Karpas-422 (cell line): Measurements from ENCODE around the gene SLC24A3. TPM values are rescaled to one million over a fixed set of nuclear protein-coding genes. Genes with fewer than 3 reads are reported as not detected.

ENCODE experiments used
- DNase-seq: peaks from one replicate; pipeline ENCODE4 v3.0.0-alpha.2; 2015
- H2AFZ ChIP-seq: fragments of 200-600 bp; sonication (generic); 2 replicates; pipeline ENCODE4 v1.6.1; 2014; ENCODE audit warnings: antibody characterized with exemption, low read length, mixed read lengths
- H3K27ac ChIP-seq: fragments of 200-600 bp; sonication (generic); 2 replicates; pipeline ENCODE4 v1.5.1; 2014; ENCODE audit warnings: mild to moderate bottlenecking, low read length, moderate library complexity
- H3K27me3 ChIP-seq: fragments of 200-600 bp; sonication (generic); 2 replicates; pipeline ENCODE4 v1.6.1; 2014; ENCODE audit warnings: low read length, mixed read lengths
- H3K36me3 ChIP-seq: fragments of 200-600 bp; sonication (generic); 2 replicates; pipeline ENCODE4 v1.6.1; 2014; ENCODE audit warnings: low read length, mixed read lengths; ENCODE audit not compliant: insufficient read depth
- H3K4me1 ChIP-seq: fragments of 200-600 bp; sonication (generic); 2 replicates; pipeline ENCODE4 v1.6.1; 2014; ENCODE audit warnings: mild to moderate bottlenecking, low read length, mixed read lengths
- H3K4me2 ChIP-seq: fragments of 200-600 bp; sonication (generic); 2 replicates; pipeline ENCODE4 v1.6.1; 2014; ENCODE audit warnings: low read length, low read depth, mild to moderate bottlenecking; ENCODE audit not compliant: poor library complexity, severe bottlenecking
- H3K4me3 ChIP-seq: fragments of 200-600 bp; sonication (generic); 2 replicates; pipeline ENCODE4 v1.5.1; 2014; ENCODE audit warnings: mild to moderate bottlenecking, antibody characterized with exemption, low read length, mixed read lengths
- H3K79me2 ChIP-seq: fragments of 200-600 bp; sonication (generic); 2 replicates; pipeline ENCODE4 v1.6.1; 2014; ENCODE audit warnings: mild to moderate bottlenecking, low read length, mixed read lengths
- H3K9ac ChIP-seq: fragments of 200-600 bp; sonication (generic); 2 replicates; pipeline ENCODE4 v1.6.0; 2014; ENCODE audit warnings: low read length
- H3K9me2 ChIP-seq: fragments of 200-600 bp; sonication (generic), shearing (Covaris generic); replicated peaks from 2 replicates; pipeline ENCODE4 v1.6.0; 2014; ENCODE audit warnings: mild to moderate bottlenecking, low read length, moderate library complexity; ENCODE audit not compliant: insufficient read depth
- H3K9me3 ChIP-seq: fragments of 300-700, 200-600 bp; sonication (generic); 2 replicates; pipeline ENCODE4 v1.6.1; 2014; ENCODE audit warnings: low read length, mixed read lengths
- H4K20me1 ChIP-seq: fragments of 200-600 bp; sonication (generic); 2 replicates; pipeline ENCODE4 v1.6.1; 2014; ENCODE audit warnings: mild to moderate bottlenecking, antibody characterized with exemption, low read length, low read depth; ENCODE audit not compliant: insufficient read depth
- total RNA-seq: library from RNA; depleted of rRNA; stranded (reverse); fragments of >200 nt; shearing (Covaris generic); gene quantifications from 2 replicates; pipeline ENCODE4 v1.2.3, GENCODE V29; 2014; ENCODE audit warnings: low replicate concordance; rRNA removed

Gene SLC24A3
- not detected in 2 replicates for total RNA-seq

DNA sequence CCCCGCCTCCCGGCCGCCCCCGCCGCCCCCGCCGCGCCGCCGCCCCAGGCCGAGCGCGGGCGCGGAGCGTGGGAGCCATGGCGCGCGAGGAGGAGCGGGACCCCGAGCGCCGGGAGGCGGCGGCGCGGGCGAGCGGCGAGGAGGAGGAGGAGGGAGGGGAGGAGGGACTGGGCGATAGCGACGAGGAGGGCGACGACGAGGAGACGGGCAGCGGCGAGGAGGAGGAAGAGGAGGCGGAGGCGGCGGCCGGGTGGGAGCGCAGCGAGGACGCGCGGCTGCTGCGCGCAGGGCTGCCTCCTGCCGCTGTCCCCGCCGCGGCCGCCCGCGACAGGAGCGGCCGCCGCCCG is at the start of gene SLC24A3:
Gene SLC24A3 (plus strand): TSS at position 174 of the 347 bp plus-strand sequence.
- Histone ChIP-seq H3K36me3 (no peaks in the 10 kb centered on the region), H2AFZ (no peak within 1 kb of the TSS), H3K9ac (no peak within 1 kb of the TSS), H3K27ac (no peak within 1 kb of the TSS), H3K79me2 (no peaks in the 10 kb centered on the region), H3K4me1 (peaks cover 7% of the 10 kb centered on the region; the same call in 1 of the 2 replicates), H4K20me1 (peaks cover 4% of the 10 kb centered on the region; the same call in 1 of the 2 replicates), H3K4me3 (no peak within 1 kb of the TSS), H3K27me3 (no peaks in the 10 kb centered on the region), H3K4me2 (no peak within 1 kb of the TSS), H3K9me3 (no peaks in the 10 kb centered on the region), H3K9me2 (no peaks in the 10 kb centered on the region)
- DNase-seq: no peak

DNA sequence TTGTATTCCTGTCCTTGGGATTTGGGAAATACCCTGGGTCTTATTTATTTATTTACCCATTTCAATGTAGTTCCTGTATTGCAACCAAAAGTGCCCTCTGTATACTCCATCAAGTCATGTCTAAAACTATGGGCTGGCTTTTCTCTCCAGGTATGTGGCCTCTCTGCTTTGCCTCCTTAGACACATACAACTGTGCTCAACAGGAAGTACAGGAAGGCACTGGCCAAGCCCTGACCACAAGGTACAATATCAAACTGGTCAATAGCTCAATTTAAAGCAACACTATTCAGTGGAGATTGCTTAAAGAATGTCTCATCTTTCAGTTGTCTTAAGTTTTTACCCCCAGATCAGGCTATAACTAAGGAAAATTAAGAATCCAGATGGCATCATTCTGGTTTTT is 42.3 kb upstream of the SLC24A3 start:
- no peaks in the 10 kb centered on the region for H3K27me3 ChIP-seq
- H4K20me1 ChIP-seq: no peaks in the 10 kb centered on the region
- H3K4me1 ChIP-seq: no peaks in the 10 kb centered on the region
- DNase-seq: no peak
- no peak overlapping the region for H2AFZ ChIP-seq
- no peak overlapping the region for H3K9ac ChIP-seq
- no peaks in the 10 kb centered on the region for H3K36me3 ChIP-seq
- no peak overlapping the region for H3K4me2 ChIP-seq
- H3K9me2 ChIP-seq: no peaks in the 10 kb centered on the region
- no peak overlapping the region for H3K4me3 ChIP-seq
- no peaks in the 10 kb centered on the region for H3K9me3 ChIP-seq
- no peak overlapping the region for H3K27ac ChIP-seq
- no peaks in the 10 kb centered on the region for H3K79me2 ChIP-seq

DNA sequence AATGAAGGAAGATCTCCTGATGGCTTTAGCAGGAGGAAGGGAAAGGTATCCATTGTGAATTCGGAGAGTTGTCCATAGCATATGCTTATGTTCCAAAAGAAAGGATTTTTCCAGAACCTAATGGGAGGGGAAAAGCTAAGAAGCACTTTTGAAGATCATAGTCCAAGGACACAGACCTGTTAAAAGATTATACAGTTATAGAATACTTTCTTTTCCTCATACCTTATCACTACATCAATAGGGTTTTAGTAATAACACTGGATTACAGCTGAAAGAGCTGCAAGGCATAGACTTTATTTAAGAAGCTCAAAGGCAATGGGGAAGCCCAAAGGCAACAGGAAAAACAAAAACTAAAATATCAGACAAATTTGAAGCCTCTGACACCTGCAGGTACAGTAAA is 39.8 kb upstream of the SLC24A3 start:
- Histone ChIP-seq H3K9ac (no peak overlapping the region), H3K79me2 (no peaks in the 10 kb centered on the region), H2AFZ (no peak overlapping the region), H3K9me2 (no peaks in the 10 kb centered on the region), H4K20me1 (no peaks in the 10 kb centered on the region), H3K4me2 (no peak overlapping the region), H3K36me3 (no peaks in the 10 kb centered on the region), H3K27ac (no peak overlapping the region), H3K4me3 (no peak overlapping the region), H3K4me1 (no peaks in the 10 kb centered on the region), H3K9me3 (no peaks in the 10 kb centered on the region), H3K27me3 (no peaks in the 10 kb centered on the region)
- DNase-seq: no peak

DNA sequence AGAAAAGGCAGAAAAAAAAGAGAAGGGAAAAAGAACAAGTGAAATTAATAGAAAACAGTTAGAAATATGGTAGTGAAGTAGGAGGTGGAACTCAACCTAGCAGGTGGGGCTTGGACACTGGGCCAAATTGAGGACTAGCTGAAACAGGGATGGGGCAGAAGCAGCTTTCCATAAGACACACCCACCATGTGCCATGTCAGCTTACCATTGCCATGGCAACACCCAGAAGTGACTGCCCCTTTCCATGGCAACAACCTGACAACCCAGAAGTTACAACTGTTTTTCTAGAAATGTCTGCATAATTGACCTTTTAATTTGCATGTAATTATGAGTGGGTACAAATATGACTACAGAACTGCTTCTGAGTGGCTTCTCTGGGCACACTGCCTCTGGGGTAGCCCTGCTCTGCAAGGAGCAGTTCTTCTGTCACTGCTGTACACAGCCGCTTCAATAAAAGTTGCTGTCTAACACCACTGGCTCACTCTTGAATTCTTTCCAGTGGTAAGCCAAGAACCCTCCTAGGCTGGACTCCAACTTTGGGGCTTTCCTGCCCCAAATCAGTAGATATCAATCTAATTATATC is 35.9 kb upstream of the SLC24A3 start:
- Histone ChIP-seq H3K9me3 (no peaks in the 10 kb centered on the region), H3K27me3 (no peaks in the 10 kb centered on the region), H2AFZ (no peak overlapping the region), H3K4me3 (no peak overlapping the region), H3K4me1 (0 out of 2 replicates have a peak, but pooled peaks cover 4% of the 10 kb centered on the region), H3K9me2 (no peaks in the 10 kb centered on the region), H3K27ac (no peak overlapping the region), H3K9ac (no peak overlapping the region), H3K79me2 (no peaks in the 10 kb centered on the region), H3K36me3 (no peaks in the 10 kb centered on the region), H4K20me1 (no peaks in the 10 kb centered on the region), H3K4me2 (no peak overlapping the region)
- DNase-seq: no peak

DNA sequence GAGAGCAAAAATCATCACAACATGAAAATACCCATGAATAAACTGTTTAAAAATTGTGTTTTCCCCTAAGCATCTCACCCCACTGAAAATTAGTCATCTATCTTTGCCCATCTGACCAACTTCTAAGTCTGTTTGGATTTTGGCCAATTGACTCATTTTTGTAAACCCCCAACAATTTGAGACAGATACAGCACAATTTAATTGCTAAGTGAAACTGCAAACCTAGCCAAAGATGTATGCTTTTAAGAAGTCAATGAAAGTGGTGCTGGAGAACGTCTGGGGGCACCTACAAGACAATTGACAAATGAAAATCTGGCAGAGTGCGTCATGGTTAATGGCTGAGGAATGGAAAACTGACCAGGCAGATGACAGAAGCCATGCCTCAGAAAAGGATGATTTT is 30.9 kb upstream of the SLC24A3 start:
- no peaks in the 10 kb centered on the region for H3K36me3 ChIP-seq
- no peak overlapping the region for H3K4me3 ChIP-seq
- no peaks in the 10 kb centered on the region for H3K27me3 ChIP-seq
- H2AFZ ChIP-seq: no peak overlapping the region
- no peak overlapping the region for H3K27ac ChIP-seq
- H3K4me1 ChIP-seq: 0 out of 2 replicates have a peak, but pooled peaks cover 4% of the 10 kb centered on the region
- DNase-seq: no peak
- no peaks in the 10 kb centered on the region for H4K20me1 ChIP-seq
- no peaks in the 10 kb centered on the region for H3K9me3 ChIP-seq
- H3K79me2 ChIP-seq: no peaks in the 10 kb centered on the region
- H3K9ac ChIP-seq: no peak overlapping the region
- no peaks in the 10 kb centered on the region for H3K9me2 ChIP-seq
- no peak overlapping the region for H3K4me2 ChIP-seq

DNA sequence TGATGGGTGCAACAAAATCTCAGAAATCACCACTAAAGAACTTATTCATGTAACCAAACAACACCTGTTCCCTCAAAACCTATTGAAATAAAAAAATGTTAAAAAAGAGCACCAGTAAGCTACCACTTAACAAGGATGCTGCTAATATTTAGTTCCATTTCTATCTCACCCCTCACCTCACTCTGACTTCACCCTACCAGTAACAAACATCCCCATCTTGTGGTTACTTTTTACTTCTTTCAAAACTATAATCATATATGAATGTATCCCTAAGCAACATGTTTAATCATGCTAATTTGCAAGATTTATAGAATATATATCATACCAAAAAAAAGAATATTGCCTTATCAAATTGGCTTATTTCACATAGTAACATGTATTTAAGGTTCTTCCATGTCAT is 27.4 kb upstream of the SLC24A3 start:
- Histone ChIP-seq H3K4me1 (no peaks in the 10 kb centered on the region), H2AFZ (no peak overlapping the region), H3K79me2 (no peaks in the 10 kb centered on the region), H4K20me1 (no peaks in the 10 kb centered on the region), H3K4me2 (no peak overlapping the region), H3K9ac (no peak overlapping the region), H3K4me3 (no peak overlapping the region), H3K9me2 (no peaks in the 10 kb centered on the region), H3K27me3 (no peaks in the 10 kb centered on the region), H3K36me3 (no peaks in the 10 kb centered on the region), H3K9me3 (no peaks in the 10 kb centered on the region), H3K27ac (no peak overlapping the region)
- DNase-seq: peak; percentile 74

DNA sequence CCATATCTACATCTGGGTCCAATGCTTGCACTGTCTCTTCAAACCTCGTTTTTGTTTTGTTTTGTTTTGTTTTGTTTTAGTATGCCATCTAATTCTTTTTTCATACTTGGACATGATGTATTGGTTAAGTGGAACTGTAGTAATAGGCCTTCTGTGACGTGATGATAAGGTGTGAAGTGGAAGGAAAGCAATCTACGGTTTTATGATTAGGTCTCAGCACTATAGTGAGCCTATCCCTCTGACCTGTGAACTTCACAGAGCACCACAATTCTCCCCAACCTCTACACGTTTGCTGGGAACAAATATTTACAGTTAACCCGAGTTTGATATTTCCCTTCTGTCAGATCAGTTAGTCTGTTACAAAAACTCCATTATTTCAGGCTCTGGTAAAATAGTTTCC is 19.1 kb upstream of the SLC24A3 start:
- no peak overlapping the region for H3K4me3 ChIP-seq
- no peaks in the 10 kb centered on the region for H3K27me3 ChIP-seq
- no peak overlapping the region for H3K27ac ChIP-seq
- no peak for DNase-seq
- H4K20me1 ChIP-seq: no peaks in the 10 kb centered on the region
- no peaks in the 10 kb centered on the region for H3K9me3 ChIP-seq
- H3K9ac ChIP-seq: no peak overlapping the region
- no peaks in the 10 kb centered on the region for H3K9me2 ChIP-seq
- no peaks in the 10 kb centered on the region for H3K79me2 ChIP-seq
- H3K4me1 ChIP-seq: no peaks in the 10 kb centered on the region
- no peaks in the 10 kb centered on the region for H3K36me3 ChIP-seq
- H2AFZ ChIP-seq: 0 out of 2 replicates have a peak overlapping the region, but pooled peaks have one; percentile 14
- H3K4me2 ChIP-seq: no peak overlapping the region

DNA sequence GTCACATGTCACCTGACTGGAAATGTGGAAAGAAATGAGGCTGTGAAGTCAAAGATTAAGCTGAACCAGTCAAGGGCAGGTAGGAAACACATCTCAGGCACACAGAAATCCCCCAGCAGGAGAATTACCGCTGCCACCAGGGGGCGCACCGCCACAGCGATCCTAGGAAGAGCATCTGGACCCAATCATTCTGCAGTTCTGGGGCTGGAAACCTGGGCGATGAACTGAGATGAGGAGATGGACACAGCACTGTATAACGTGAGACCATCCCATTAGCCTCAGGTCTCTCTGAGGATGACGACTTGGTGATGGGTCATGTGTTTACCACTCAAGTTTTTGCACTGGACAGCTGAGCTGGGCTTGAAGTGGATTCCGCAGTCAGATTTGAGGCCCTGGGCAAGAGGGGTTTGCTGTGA is 6.5 kb upstream of the SLC24A3 start:
- H3K27ac ChIP-seq: no peak overlapping the region
- DNase-seq: peak; percentile 89
- H3K36me3 ChIP-seq: no peaks in the 10 kb centered on the region
- H4K20me1 ChIP-seq: no peaks in the 10 kb centered on the region
- H3K9ac ChIP-seq: no peak overlapping the region
- H2AFZ ChIP-seq: no peak overlapping the region
- no peaks in the 10 kb centered on the region for H3K4me1 ChIP-seq
- H3K9me3 ChIP-seq: no peaks in the 10 kb centered on the region
- H3K4me3 ChIP-seq: no peak overlapping the region
- no peak overlapping the region for H3K4me2 ChIP-seq
- no peaks in the 10 kb centered on the region for H3K9me2 ChIP-seq
- peaks cover 3% of the 10 kb centered on the region; the same call in 1 of the 2 replicates for H3K27me3 ChIP-seq
- H3K79me2 ChIP-seq: no peaks in the 10 kb centered on the region
